PC-3 (cell line): ENCODE results near the gene CDC6. TPM values are rescaled to one million over a fixed set of nuclear protein-coding genes. Genes with fewer than 3 reads are reported as not detected.

Source experiments
- ATAC-seq: fragments of 200-7000 bp; cut with Tn5 transposase; 2 replicates; pipeline ENCODE4 v1.9.1; 2020; ENCODE audit warnings: mild to moderate bottlenecking, moderate library complexity
- BruUV-seq: library from RNA; stranded (reverse); fragments of 400-500 nt; replicated peaks from 2 replicates; lab custom pipeline; 2021; lab: Mats Ljungman, UMichigan
- CTCF ChIA-PET: fragments of 300-600 bp; sonication (Branson Sonifier 250); formaldehyde crosslinking; loops from one replicate; lab custom pipeline; 2022; ENCODE audit warnings: antibody characterized with exemption; lab: Charles Lee
- POLR2A ChIA-PET: fragments of 300-600 bp; sonication (Branson Sonifier 250); formaldehyde crosslinking; loops from one replicate; lab custom pipeline; 2022; ENCODE audit warnings: antibody characterized with exemption; ENCODE audit not compliant: unreplicated experiment; lab: Charles Lee
- DNase-seq: peaks from one replicate; pipeline ENCODE4 v3.0.0-alpha.2; 2015
- H2AFZ ChIP-seq: fragments of 300-600 bp; sonication (generic); 2 replicates; pipeline ENCODE4 v1.6.0; 2016; ENCODE audit warnings: antibody characterized with exemption, low read length
- H3F3A ChIP-seq: fragments of 300-600 bp; sonication (generic); one replicate; pipeline ENCODE4 v1.6.0; 2017; ENCODE audit warnings: antibody characterized with exemption, low read length, control low read depth, mild to moderate bottlenecking; ENCODE audit not compliant: unreplicated experiment
- H3K27ac ChIP-seq: fragments of 300-600 bp; sonication (generic); 2 replicates; pipeline ENCODE4 v1.5.1; 2016; ENCODE audit warnings: mild to moderate bottlenecking, low read length
- H3K27me3 ChIP-seq: fragments of 300-600 bp; sonication (generic); 2 replicates; pipeline ENCODE4 v1.6.1; 2016; ENCODE audit warnings: low read length, mixed read lengths
- H3K36me3 ChIP-seq: fragments of 300-600 bp; sonication (generic); 2 replicates; pipeline ENCODE4 v1.6.1; 2016; ENCODE audit warnings: low read depth, mixed run types, low read length, mixed read lengths
- H3K4me1 ChIP-seq: fragments of 300-600 bp; sonication (generic); 2 replicates; pipeline ENCODE4 v1.5.1; 2016; ENCODE audit warnings: low read length; ENCODE audit not compliant: insufficient read depth
- H3K4me2 ChIP-seq: fragments of 300-600 bp; sonication (generic); 2 replicates; pipeline ENCODE4 v1.6.0; 2016; ENCODE audit warnings: low read length
- H3K4me3 ChIP-seq: fragments of 300-600 bp; sonication (generic); 2 replicates; pipeline ENCODE4 v1.5.1; 2016; ENCODE audit warnings: mild to moderate bottlenecking, low read length, mixed read lengths
- H3K79me2 ChIP-seq: fragments of 300-600 bp; sonication (generic); 2 replicates; pipeline ENCODE4 v1.6.1; 2017; ENCODE audit warnings: low read length, mixed read lengths
- H3K9ac ChIP-seq: fragments of 300-600 bp; sonication (generic); 2 replicates; pipeline ENCODE4 v1.6.0; 2016; ENCODE audit warnings: mild to moderate bottlenecking, low read length
- H3K9me2 ChIP-seq: fragments of 300-600 bp; sonication (generic); replicated peaks from 2 replicates; pipeline ENCODE4 v1.6.1; 2016; ENCODE audit warnings: mixed run types, low read length, mixed read lengths
- H3K9me3 ChIP-seq: fragments of 300-600 bp; sonication (generic); 2 replicates; pipeline ENCODE4 v1.6.1; 2016; ENCODE audit warnings: low read length, mixed read lengths
- H4K20me1 ChIP-seq: fragments of 300-600 bp; sonication (generic); 2 replicates; pipeline ENCODE4 v1.6.1; 2016; ENCODE audit warnings: low read length, mixed read lengths
- CTCF ChIP-seq: fragments of 300-600 bp; sonication (generic); conservative IDR thresholded peaks from 2 replicates; pipeline ENCODE4 v1.5.1; 2017; ENCODE audit warnings: antibody characterized with exemption, low read depth, mild to moderate bottlenecking, low read length
- EZH2 ChIP-seq: fragments of 300-600 bp; sonication (generic); IDR thresholded peaks from one replicate; pipeline ENCODE4 v1.6.1; 2017; ENCODE audit warnings: antibody characterized with exemption, mild to moderate bottlenecking, low read length; ENCODE audit not compliant: unreplicated experiment
- EZH2phosphoT487 ChIP-seq: fragments of 300-600 bp; sonication (generic); IDR thresholded peaks from 2 replicates; pipeline ENCODE4 v1.6.1; 2018; ENCODE audit warnings: mild to moderate bottlenecking, antibody characterized with exemption, low read length, borderline replicate concordance
- intact Hi-C: fragments of 100-400 bp; cut with micrococcal nuclease; formaldehyde crosslinking; loops from 2 replicates; pipeline ENCODE4 v1.9.0; 2023
- total RNA-seq: library from RNA; depleted of rRNA; stranded (reverse); fragments of >200 nt; gene quantifications from 2 replicates; pipeline ENCODE4 v1.2.3, GENCODE V29; 2014

Gene CDC6
- total RNA-seq, 1 experiment from 2014 or later: 48.9 TPM

DNA sequence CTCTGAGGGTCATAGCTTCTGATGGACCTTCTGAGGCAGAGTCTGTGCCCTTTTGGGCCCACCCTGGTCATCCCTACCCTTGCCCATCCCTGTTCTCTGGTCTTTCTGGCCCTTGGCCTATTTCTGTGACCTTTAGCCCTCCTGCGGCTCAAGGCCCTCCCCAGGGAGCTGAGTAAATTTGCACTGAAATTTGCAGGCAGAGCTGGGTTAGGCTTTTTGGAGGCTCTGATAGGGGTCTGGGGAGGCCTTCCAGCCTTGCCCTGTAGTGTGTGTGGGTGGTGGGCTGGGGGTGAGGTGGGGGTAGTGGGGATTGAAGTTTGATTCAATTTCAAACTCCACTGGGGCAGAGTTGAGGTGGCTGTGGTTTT, 39.1 kb downstream of the CDC6 start:
- intact Hi-C loops: no loop called here
- Histone ChIP-seq H2AFZ (no peak overlapping the region), H4K20me1 (no peaks in the 10 kb centered on the region; the same call in 1 of the 2 replicates), H3K4me3 (no peak overlapping the region), H3K27me3 (no peaks in the 10 kb centered on the region), H3K4me1 (peaks cover 22% of the 10 kb centered on the region), H3K9me2 (no peaks in the 10 kb centered on the region), H3K36me3 (no peaks in the 10 kb centered on the region), H3K79me2 (peaks cover 84% of the 10 kb centered on the region), H3K9me3 (no peaks in the 10 kb centered on the region), H3F3A (no peaks in the 10 kb centered on the region), H3K9ac (no peak overlapping the region), H3K4me2 (no peak overlapping the region), H3K27ac (no peak overlapping the region)
- TF ChIP-seq CTCF (no peak), EZH2phosphoT487 (no peak), EZH2 (no peak)
- POLR2A ChIA-PET: no interaction called here
- no TSS peak for BruUV-seq
- CTCF ChIA-PET: no interaction called here
- ATAC-seq (no peak), DNase-seq (no peak)

- BruUV-seq: no TSS peak
- Histone ChIP-seq H2AFZ (no peak overlapping the region), H3K36me3 (no peaks in the 10 kb centered on the region), H4K20me1 (no peaks in the 10 kb centered on the region; the same call in 1 of the 2 replicates), H3K4me1 (peaks cover 18% of the 10 kb centered on the region), H3K79me2 (peaks cover 79% of the 10 kb centered on the region), H3K4me2 (no peak overlapping the region), H3K27me3 (no peaks in the 10 kb centered on the region), H3K9me2 (no peaks in the 10 kb centered on the region), H3F3A (no peaks in the 10 kb centered on the region), H3K27ac (no peak overlapping the region), H3K4me3 (no peak overlapping the region), H3K9ac (no peak overlapping the region), H3K9me3 (no peaks in the 10 kb centered on the region)
- CTCF ChIA-PET: no interaction called here
- intact Hi-C loops: no loop called here
- POLR2A ChIA-PET: no interaction called here
- DNase-seq: no peak
- TF ChIP-seq EZH2: no peak
- TF ChIP-seq CTCF: no peak
- TF ChIP-seq EZH2phosphoT487: no peak
- no peak for ATAC-seq
These were observed 39.6 kb downstream of the CDC6 start for GRCh38 chr17:40327244-40327729.

GRCh38 chr17:40327735-40328385, 40.2 kb downstream of the CDC6 start:
- BruUV-seq: no TSS peak
- no peak for TF ChIP-seq EZH2phosphoT487
- TF ChIP-seq EZH2: no peak
- TF ChIP-seq CTCF: no peak
- ATAC-seq (no peak), DNase-seq (no peak)
- Histone ChIP-seq H3K4me2 (no peak overlapping the region), H3K36me3 (no peaks in the 10 kb centered on the region), H3K4me3 (no peak overlapping the region), H3K9ac (no peak overlapping the region), H3F3A (no peaks in the 10 kb centered on the region), H3K27ac (no peak overlapping the region), H2AFZ (no peak overlapping the region), H3K4me1 (peaks cover 12% of the 10 kb centered on the region), H3K27me3 (no peaks in the 10 kb centered on the region), H3K79me2 (peaks cover 77% of the 10 kb centered on the region), H4K20me1 (no peaks in the 10 kb centered on the region; the same call in 1 of the 2 replicates), H3K9me3 (no peaks in the 10 kb centered on the region), H3K9me2 (no peaks in the 10 kb centered on the region)
- intact Hi-C loops: no loop called here
- CTCF ChIA-PET: no interaction called here
- POLR2A ChIA-PET: no interaction called here
